ENCODE data around the gene TNKS1BP1.

DNA sequence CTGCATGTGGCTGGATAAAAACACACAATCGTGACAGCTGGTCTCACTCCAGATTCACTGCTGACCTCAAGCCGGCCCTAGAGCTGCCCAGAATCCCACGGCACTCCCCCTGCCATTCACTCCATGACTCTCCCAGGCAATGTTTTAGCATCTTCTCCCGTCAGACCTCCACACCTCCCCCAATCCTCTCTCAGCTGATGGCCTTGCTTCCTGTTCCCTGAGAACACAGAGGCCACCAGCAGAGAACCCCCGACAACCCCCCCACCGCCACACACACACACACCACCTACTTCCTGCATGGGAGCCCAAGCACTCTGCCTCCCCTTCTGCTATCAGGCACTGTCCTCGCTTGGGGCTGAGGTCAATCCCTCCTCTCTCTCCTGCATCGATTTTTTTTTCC is 9.3 kb downstream of the TNKS1BP1 start:
- TF ChIP-seq ZNF274 (IDR thresholded peaks at IDR 0.05; ENCODE audit: low read depth, low read length) (no peak), YY1 (IDR thresholded peaks at IDR 0.05; ENCODE audit: insufficient read depth, insufficient read length) (no peak), SUZ12 (IDR thresholded peaks at IDR 0.05; ENCODE audit: extremely low read depth, insufficient read depth, insufficient read length) (no peak)

Measured in NT2/D1 (cell line).